ENCODE measurements around the gene FCHO2. TPM values are rescaled to one million over a fixed set of nuclear protein-coding genes. Genes with fewer than 3 reads are reported as not detected.
A peak's percentile ranks its signal among the peaks of the same experiment; 100 is the strongest.
"Not testable (repeated sequence)": the region's sequence is repeated elsewhere in the genome, so short reads cannot be mapped to it uniquely, and the experiment has no call there.

The FCHO2 gene, protein sequence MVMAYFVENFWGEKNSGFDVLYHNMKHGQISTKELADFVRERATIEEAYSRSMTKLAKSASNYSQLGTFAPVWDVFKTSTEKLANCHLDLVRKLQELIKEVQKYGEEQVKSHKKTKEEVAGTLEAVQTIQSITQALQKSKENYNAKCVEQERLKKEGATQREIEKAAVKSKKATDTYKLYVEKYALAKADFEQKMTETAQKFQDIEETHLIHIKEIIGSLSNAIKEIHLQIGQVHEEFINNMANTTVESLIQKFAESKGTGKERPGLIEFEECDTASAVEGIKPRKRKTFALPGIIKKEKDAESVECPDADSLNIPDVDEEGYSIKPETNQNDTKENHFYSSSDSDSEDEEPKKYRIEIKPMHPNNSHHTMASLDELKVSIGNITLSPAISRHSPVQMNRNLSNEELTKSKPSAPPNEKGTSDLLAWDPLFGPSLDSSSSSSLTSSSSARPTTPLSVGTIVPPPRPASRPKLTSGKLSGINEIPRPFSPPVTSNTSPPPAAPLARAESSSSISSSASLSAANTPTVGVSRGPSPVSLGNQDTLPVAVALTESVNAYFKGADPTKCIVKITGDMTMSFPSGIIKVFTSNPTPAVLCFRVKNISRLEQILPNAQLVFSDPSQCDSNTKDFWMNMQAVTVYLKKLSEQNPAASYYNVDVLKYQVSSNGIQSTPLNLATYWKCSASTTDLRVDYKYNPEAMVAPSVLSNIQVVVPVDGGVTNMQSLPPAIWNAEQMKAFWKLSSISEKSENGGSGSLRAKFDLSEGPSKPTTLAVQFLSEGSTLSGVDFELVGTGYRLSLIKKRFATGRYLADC
- total RNA-seq, result 16.7 and 19.6 TPM in 2 replicates

DNA sequence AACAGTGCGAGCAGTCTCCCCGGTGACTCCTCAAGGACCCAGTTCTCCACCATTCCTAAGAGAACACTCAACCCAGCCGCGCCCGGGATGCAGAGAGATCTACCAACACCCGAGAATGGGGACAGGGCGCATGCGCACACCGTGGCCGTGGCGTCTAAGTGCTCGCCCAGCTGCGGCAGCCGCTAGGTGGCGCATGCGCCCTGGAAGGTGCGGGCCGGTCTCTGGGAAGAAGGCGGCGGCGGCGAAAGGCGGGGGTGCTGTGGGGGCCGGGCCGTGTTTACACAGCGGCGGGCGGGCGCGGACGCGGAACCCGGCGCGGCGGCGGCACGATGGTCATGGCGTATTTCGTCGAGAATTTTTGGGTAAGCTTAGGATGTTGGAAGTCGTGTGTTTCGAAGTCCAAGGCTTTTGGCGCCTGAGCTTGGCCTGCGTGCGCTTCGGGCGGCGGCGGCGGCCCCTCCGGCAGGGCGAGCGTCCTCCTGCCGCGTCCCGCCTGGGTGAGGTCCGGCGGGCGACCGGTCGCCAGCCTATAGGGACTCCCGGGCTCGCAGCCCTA, at the start of gene FCHO2:
TSS of gene FCHO2 (plus strand) at position 274 of the 556 bp plus-strand sequence. CDS start at position 330, 56 bp downstream.
- DNase-seq (ENCODE audit: extremely low read depth, low read depth, low spot score), result peak; percentile 82

DNA sequence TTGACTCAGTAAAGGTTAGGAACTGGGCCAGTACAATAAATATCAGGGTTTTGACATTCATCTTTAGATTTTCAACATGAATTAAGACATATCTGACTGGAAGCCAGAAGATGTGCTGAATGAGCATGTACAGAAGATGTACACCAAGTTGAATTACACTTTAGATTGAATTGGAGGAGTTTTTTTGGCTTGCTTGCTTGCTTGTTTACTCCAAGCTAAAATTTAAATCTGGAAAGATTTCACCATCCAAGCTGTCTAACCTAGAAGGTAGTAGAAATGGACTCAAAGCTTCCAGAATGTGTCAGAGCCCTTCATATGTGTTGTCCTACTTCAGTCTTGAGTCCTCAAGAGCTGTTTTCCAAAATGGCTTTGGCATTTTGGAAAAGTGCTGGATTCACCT, 49.0 kb upstream of the FCHO2 start:
- no peak for DNase-seq (ENCODE audit: extremely low read depth, low read depth, low spot score)

DNA sequence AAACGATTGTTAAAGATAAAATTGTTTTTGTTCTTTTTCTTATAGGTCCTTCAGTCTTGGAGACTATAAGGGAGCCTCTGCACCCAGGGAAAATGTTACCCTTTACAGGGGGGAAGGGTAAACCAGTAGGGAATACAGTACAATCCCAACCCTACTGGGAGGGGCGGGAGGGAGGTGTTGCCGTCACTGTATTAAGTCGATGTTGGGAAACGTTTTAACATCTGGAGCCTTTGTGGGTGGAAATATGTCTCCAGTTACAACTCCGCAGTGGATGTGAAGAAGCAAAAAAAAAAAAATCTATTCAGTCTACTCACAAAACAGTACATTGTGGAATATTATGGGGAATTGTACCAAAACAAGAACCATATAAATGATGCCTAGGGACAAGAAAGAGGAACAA, 47.2 kb upstream of the FCHO2 start:
- DNase-seq (ENCODE audit: extremely low read depth, low read depth, low spot score), result no peak

DNA sequence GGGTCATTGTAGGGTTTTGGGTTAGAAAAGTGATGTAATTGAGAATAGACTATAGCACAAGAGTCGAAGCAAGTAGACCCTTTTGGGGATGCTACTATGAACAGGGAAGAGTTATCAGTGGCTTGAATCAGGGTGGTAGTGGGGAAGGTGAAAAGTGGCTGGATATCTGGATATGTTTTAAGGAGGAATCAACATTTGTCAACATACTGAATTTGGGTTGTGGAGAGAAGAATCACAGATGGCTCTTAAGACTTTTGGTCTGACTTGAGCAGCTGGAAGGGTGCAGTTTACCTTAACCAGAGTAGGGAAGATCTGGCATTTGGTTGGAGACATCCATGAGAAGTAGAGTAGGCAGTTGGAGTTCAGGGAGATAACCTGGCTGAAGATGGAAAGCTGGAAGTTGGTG, 38.5 kb upstream of the FCHO2 start:
- no peak for DNase-seq (ENCODE audit: extremely low read depth, low read depth, low spot score)

DNA sequence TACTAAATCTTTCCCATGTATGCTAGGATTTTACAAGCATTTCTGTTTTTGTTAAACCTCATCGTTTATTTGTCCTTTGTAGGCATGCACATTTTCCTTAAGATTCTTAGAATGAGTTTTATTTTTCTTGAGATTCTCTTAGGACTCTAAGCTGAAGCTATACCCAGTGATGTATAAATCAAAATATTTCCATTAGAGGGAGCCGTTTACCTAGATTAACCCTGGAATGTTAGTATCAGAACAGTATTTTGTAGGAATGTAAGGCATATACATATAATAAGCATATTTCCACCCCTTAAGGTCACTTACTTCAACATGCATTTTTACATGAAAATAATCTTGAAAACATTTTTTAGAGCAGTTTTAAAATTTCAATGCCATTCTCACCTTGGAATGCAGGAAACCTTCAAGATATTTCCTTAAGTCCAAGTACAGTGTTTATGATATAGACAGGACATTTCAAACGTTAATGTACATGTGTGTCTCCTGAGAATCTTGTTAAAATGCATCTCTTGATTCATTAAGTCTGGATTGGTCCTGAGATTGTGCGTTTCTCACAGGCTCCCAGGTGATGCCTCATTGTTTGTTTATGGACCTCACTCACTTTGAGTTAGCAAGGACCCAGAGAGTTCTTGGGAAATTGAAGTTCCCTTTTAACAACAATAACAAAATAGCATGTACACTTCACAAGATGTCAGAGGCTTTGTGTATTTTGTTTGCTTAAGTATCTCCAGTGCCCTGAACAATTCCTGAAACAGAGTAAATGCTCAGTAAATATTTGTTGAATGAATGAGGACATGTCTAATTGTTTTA, 34.9 kb upstream of the FCHO2 start:
- no peak for DNase-seq (ENCODE audit: extremely low read depth, low read depth, low spot score)

DNA sequence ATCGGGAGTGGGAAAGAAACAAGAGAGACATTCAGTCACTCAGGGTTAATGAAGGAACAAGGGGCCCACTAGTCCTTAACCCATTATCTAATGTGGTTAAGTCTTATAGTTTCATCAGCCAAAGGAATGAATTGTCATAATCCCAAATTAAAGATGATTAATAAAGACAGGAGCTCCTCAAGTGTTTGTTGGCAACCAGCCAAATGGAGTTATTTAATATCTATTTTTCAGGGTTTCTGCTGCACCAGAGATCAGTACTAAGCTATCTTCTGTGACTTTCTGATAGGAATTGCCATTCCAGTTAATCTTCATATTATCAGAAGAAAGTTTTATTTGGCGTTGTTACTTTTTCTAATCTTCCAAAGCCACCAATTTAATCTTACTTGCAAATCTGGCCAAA, 34.0 kb upstream of the FCHO2 start:
- DNase-seq (ENCODE audit: extremely low read depth, low read depth, low spot score), result no peak

DNA sequence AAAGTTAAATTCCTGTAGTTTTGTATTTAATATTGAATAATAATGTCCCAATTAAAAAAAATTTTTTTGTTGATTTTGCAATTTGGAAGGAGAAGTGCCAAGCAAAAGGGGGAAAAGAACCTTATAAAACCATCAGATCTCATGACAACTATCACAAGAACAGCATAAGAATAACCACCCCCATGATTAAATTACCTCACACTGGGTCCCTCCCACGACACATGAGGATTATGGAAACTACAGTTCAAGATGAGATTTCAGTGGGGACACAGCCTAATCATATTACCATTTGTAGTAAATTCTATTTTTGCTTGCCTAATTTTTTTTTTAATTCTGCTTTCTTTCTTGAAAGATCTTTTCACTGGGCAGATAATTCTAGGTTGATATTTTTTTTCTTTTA, 33.4 kb upstream of the FCHO2 start:
- no peak for DNase-seq (ENCODE audit: extremely low read depth, low read depth, low spot score)

DNA sequence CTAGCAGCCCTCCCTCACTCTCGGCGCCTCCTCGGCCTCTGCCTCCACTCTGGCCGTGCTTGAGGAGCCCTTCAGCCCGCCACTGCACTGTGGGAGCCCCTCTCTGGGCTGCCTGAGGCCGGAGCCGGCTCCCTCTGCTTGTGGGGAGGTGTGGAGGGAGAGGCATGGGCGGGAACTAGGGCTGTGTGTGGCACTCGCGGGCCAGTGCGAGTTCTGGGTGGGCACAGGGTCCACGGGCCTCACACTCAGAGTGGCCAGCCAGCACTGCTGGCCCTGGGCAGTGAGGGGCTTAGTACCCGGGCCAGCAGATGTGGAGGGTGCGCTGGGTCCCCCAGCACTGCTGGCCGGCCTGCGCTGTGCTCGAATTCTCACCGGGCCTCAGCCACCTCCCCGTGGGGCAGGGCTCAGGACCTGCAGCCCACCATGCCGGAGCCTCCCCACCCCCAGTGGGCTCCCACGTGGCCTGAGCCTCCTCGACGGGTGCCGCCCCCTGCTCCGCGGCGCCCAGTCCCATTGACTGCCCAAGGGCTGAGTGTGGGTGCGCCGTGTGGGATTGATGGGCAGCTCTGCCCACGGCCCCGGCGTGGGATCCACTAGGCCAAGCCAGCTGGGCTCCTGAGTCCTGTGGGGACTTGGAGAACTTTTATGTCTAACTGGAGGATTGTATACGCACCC, 30.4 kb upstream of the FCHO2 start:
- no peak for DNase-seq (ENCODE audit: extremely low read depth, low read depth, low spot score)

DNA sequence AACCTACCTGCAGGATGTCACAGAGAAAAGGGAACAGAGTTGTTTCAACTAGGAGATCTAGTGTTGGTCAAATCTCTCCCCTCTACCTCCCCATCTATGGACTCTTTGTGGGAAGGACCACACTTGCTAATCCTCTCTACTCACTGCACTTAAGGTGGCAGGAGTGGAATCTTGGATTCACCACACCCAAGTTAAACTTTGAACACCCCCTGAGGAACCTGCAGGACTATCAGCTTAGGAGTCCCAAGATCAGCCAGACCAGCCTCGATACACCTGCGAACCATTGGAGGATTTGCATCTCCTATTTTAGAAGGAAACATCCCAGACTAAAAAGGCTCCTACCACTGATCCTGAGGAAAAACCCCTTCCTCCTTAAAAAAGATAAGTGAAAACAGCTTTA, 23.2 kb upstream of the FCHO2 start:
- not testable (repeated sequence) for DNase-seq (ENCODE audit: extremely low read depth, low read depth, low spot score)

DNA sequence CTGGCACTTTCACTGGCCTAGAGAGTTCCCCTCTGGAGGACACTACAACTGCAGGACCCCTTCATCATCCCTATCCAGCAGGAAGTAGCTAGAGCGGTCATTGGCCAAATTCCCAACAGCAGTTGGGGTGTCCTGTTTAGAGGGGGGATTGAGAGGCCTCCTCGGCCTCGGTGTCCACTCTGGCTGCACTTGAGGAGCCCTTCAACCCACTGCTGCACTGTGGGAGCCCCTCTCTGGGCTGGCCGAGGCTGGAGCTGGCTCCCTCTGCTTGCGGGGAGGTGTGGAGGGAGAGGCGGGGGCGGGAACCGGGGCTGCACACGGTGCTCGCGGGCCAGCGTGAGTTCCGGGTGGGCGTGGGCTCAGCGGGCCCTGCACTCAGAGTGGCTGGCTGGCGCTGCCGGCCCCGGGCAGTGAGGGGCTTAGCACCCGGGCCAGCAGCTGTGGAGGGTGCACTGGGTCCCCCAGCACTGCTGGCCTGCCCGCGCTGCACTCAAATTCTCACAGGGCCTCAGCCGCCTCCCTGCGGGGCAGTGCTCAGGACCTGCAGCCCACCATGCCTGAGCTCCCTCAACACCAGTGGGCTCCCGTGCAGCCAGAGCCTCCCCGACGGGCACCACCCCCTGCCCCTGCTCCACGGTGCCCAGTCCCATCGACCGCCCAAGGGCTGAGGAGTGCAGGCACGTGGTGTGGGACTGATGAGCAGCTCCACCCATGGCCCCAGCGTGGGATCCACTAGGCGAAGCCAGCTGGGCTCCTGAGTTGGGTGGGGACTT, 20.7 kb upstream of the FCHO2 start:
- DNase-seq (ENCODE audit: extremely low read depth, low read depth, low spot score), result not testable (repeated sequence)

DNA sequence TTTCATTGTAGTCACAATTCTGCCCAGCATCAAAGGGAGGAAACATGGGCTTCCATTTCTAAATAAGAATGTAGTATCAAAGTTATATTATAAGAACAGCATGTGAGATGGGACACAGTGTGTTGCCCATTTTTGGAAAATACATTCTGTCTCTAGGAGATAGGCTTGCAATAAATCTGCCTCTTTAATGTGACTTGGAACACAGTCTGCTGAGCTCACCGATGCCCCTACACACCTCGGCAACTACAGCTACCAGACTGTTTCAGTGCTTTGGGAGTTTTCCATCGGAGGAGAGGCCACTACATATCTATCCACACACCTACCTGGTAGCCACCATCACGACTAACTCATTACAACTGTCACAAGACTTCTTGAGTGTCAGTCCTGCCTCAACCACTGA, 18.9 kb upstream of the FCHO2 start:
- no peak for DNase-seq (ENCODE audit: extremely low read depth, low read depth, low spot score)

DNA sequence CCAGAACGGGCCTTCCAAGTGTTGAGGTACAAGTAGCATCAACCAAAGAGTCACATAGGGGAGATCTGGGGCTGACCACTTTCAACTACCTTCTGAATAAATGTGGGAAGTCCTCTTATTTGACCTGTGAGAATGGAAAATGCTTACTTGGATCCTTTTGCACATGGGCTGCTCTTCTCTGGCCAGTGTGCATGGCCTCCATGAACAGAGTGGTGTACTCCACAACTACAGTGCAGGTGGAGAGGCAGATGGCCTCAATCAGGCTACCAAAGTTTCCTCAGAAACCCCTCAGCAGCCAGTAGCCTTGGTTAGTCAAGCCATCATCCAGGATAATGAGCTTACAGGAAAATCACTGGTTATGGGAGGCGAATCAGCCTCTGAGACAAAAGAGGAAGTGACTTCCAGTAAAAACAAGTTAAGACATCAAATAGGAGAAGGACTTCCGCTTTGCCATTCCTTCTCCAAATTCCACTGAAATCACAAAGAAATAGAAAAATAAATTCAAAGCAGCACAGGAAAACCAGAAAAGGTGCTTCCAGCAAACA, 18.3 kb upstream of the FCHO2 start:
- no peak for DNase-seq (ENCODE audit: extremely low read depth, low read depth, low spot score)

DNA sequence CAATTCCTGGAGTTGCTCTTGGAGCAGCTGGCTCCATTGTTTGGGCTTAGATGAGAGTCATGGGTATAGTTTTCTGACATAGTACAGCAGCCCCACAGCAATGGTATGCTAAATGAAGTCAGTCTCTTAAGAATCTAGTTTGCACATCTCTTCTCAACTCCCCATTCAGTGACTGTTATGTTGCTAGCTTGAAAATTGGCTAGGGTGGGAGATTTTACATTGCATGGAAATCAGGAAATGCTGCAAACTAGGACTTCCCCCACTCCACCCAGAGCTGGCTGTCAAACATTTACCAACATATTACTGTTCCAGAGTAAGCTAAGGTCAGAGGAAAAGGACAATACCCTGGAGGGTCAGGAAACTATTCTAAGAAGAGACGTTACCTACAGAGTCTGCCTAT, 17.6 kb upstream of the FCHO2 start:
- no peak for DNase-seq (ENCODE audit: extremely low read depth, low read depth, low spot score)

DNA sequence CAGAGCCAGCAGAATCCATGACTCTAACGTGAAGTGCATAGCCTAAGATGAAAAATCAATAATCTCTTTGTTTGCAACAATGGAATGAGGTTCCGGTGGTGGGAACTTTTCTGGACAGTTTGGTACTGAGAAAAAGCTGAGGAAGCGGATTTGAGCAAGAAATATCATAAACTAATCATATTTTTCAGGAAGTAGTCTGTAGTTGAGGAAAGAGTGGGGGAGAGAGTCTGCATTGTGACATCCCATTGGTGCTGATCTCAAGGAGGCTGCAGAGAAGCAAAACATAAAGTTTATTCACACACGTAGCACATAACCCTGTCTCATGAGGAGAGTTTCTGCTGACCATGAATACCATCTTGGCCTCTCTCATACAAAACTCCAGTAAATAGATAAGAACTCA, 15.8 kb upstream of the FCHO2 start:
- DNase-seq (ENCODE audit: extremely low read depth, low read depth, low spot score), result no peak

DNA sequence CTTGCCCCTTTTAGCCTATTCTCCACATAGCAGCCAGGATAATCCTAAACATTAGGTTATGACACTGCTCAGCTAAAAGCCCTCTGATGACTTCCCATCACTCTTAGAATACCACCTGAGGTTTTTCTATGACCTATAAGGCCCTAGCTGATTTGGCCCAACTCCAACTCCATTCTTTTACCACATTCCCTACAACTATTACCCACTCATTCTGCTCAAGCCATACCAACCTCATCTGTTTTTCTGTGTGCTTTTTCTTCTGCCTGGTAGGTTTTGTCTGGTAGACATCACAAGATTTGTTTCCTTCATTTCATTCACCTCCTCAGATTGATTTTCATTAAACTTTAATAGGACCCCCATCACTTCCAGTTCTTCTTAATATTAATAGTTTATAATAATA, 12.5 kb upstream of the FCHO2 start:
- DNase-seq (ENCODE audit: extremely low read depth, low read depth, low spot score), result no peak

DNA sequence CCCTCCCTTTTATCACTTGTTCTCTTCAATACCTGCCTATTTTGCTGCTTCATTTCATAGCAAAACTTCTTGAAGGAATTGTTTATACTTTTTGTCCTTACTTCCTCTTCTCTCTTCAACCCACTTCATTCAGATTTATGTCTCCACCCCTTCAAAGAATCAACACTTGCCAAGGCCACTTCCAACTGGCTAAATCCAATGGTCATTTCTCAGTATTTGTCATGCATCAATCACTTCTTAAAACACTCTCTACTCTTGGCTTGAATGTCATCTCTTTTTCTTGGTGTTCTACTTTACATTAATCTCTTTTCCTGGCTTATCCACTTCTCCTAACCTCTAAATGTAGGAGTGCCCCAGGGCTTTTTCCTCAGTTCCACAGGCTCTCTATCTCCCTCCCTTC, 8.3 kb upstream of the FCHO2 start:
- DNase-seq (ENCODE audit: extremely low read depth, low read depth, low spot score), result no peak

DNA sequence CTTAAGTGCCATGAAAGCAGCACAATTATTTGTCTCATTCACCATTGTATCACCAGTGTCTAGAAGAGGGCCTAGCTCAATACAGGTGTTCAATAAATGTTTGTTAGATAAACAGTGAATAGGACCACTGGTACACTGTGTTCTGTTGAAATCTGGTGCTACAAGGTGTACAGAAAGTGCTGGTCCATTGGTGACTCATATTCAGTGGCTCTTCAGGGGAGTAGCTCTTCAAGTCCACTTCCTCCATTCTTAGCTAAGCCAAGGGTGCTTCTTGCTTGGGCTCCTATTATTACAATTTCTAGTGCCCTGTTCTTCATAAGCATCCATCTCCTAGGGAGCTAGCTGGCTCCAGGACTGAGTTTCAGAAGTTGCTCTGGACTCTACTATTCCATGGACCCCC, 6.4 kb upstream of the FCHO2 start:
- no peak for DNase-seq (ENCODE audit: extremely low read depth, low read depth, low spot score)

DNA sequence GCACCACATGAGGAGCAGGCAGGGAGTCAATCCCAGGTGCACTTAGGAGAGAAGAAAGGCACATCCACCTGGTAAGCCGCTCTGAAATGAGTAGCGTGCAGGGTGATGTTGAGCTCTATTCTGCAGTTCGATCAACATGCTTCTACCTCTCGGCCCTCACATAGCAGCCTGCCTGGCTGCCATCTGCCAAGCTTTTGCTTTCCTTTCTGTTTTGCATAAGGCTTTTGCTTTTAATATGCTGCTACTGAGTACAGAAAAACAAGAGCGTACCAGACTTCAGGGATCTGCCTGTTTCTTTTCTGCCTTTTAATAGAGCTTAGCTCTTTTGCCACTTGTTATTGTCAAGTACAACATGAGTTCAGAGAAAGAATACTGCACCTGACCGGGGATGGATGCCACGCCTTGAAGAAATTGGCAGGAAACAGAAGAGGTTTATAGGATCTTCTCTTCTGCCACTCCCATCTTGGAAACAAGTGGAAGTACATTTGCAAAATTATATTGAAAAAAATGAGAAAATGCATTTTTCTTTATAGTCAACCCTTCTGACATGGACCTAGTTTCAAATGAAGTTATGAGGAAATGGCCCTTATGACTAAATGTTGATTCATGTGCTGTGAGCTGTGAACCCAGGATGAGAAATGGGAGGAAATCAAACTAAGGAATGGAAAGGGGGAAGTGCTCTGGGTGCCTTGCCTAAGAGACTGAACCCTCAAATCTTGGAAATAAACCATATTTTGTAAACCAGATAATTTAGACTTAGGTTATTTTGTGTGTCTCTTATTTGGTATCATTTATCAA, 4.0 kb upstream of the FCHO2 start:
- no peak for DNase-seq (ENCODE audit: extremely low read depth, low read depth, low spot score)

DNA sequence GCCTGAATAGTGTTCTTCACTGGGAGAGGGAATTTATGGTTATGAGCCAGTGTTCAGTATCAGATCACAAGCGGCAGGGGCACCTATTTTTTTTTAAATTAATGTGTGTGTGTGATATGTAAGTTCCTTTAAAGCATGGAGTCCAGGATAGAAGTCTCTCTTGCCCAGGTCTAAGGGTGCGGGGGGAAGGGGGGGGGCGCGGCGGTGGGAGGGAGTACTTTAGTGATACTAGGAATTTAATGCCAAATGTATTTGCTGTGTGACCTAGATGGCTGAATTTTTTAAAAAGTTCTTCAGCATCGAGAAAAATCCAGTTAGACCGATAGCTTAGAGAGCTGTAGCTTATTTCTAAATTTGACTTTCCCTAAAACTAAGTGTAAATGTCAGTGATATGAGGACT, 1.5 kb upstream of the FCHO2 start:
- no peak for DNase-seq (ENCODE audit: extremely low read depth, low read depth, low spot score)
